ENCODE data around the gene IFT20. TPM values are rescaled to one million over a fixed set of nuclear protein-coding genes. Genes with fewer than 3 reads are reported as not detected.

Gene IFT20
- total and polyA plus RNA-seq, 2 of the 13 experiments (the other 11 are each of a cell fraction or from before 2014, with no cell fraction given): 28.0 to 37.8 TPM

GRCh38 chr17:28330671-28331070 is 4.6 kb downstream of the IFT20 start:
- no peak for FAIRE-seq
- no peak for DNase-seq (ENCODE audit: low spot score)
- Histone ChIP-seq H3K27me3 (ENCODE audit: control insufficient read depth in 1 of 2, insufficient read depth in 2 of 2, low read length in 2 of 2) (no peaks in the 10 kb centered on the region; a peak in 1 of 5 replicates), H3K27ac (ENCODE audit: extremely low read length, insufficient read depth, low read length) (no peak overlapping the region), H3K4me2 (ENCODE audit: low read depth, low read length) (no peak overlapping the region), H3K79me2 (ENCODE audit: insufficient read depth, low read length) (peaks cover 37% of the 10 kb centered on the region), H3K4me1 (ENCODE audit: insufficient read depth, low read length) (peaks cover 49% of the 10 kb centered on the region), H2AFZ (ENCODE audit: low read length) (no peak overlapping the region), H3K4me3 (replicated peaks in 1 of 3; ENCODE audit: insufficient read depth in 1 of 3, low read depth in 2 of 3, low read length in 3 of 3) (no peak overlapping the region), H3K36me3 (replicated peaks in 1 of 2; ENCODE audit: control insufficient read depth in 1 of 2, insufficient read depth in 2 of 2, low read length in 2 of 2) (peaks cover 16 to 49% of the 10 kb centered on the region in 2 experiments), H3K9me3 (ENCODE audit: low read length) (no peaks in the 10 kb centered on the region), H3K9ac (ENCODE audit: insufficient read depth, low read depth, low read length) (no peak overlapping the region), H4K20me1 (ENCODE audit: insufficient read depth, low read length) (no peaks in the 10 kb centered on the region)
- WGBS (ENCODE audit: low lambda C conversion rate): 100% methylated on average over 5 of the region's 5 CpGs
- BruUV-seq (replicated peaks): no TSS peak
- intact Hi-C loops (cut with micrococcal nuclease; ENCODE audit: unreplicated experiment) (no loop called here), in situ Hi-C loops (cut with HindIII; ENCODE audit: extremely low pct_ligation_motif_present, low pct_unique_long_range_greater_than_20kb) (no loop called here)
- POLR2A ChIA-PET: interaction anchor here (1.0 kb wide), 1 partner anchor 11 kb away, joined by 3 read pairs; no protein-coding TSS in a partner anchor
- no peak for TF ChIP-seq PTBP1 (IDR thresholded peaks at IDR 0.05; ENCODE audit: low read depth, low read length, poor library complexity, severe bottlenecking)
- TF ChIP-seq POLR2AphosphoS5 (IDR thresholded peaks at IDR 0.05; ENCODE audit: low read depth, low read length): 0 out of 2 replicates have a peak, but pooled peaks have one; percentile 31
- 0 out of 4 replicates have a peak, but pooled peaks of 1 of the 2 experiments have one; percentile 15 for TF ChIP-seq POLR2A (IDR thresholded peaks at IDR 0.05; ENCODE audit: insufficient read depth in 1 of 2, low read depth in 2 of 2, low read length in 2 of 2)
- CTCF ChIA-PET (ENCODE audit: low intra/inter-chr PET ratio, low total read pairs): no interaction called here
- no peak for ATAC-seq

GRCh38 chr17:28328325-28328724 is 6.9 kb downstream of the IFT20 start:
- ATAC-seq (no peak), FAIRE-seq (peak; percentile 8), DNase-seq (ENCODE audit: low spot score) (no peak)
- peaks cover 17 to 54% of the 10 kb centered on the region in 2 experiments for H3K36me3 ChIP-seq (replicated peaks in 1 of 2; ENCODE audit: control insufficient read depth in 1 of 2, insufficient read depth in 2 of 2, low read length in 2 of 2)
- H2AFZ ChIP-seq (ENCODE audit: low read length): no peak overlapping the region
- H3K4me1 ChIP-seq (ENCODE audit: insufficient read depth, low read length): peaks cover 59% of the 10 kb centered on the region
- no TSS peak for BruUV-seq (replicated peaks)
- peaks cover 42% of the 10 kb centered on the region for H3K79me2 ChIP-seq (ENCODE audit: insufficient read depth, low read length)
- peak overlapping the region; percentile 6 for H3K27ac ChIP-seq (ENCODE audit: extremely low read length, insufficient read depth, low read length)
- no peak overlapping the region for H3K9ac ChIP-seq (ENCODE audit: insufficient read depth, low read depth, low read length)
- no peaks in the 10 kb centered on the region for H3K27me3 ChIP-seq (ENCODE audit: control insufficient read depth in 1 of 2, insufficient read depth in 2 of 2, low read length in 2 of 2)
- POLR2A ChIA-PET: interaction anchor here (0.5 kb wide), 1 partner anchor 286 kb away, joined by 3 read pairs; the partner anchor contains the start of gene NLK
- H3K4me3 ChIP-seq (replicated peaks in 1 of 3; ENCODE audit: insufficient read depth in 1 of 3, low read depth in 2 of 3, low read length in 3 of 3): no peak overlapping the region
- no peaks in the 10 kb centered on the region for H3K9me3 ChIP-seq (ENCODE audit: low read length)
- in situ Hi-C loops (cut with HindIII; ENCODE audit: extremely low pct_ligation_motif_present, low pct_unique_long_range_greater_than_20kb): no loop called here
- no peaks in the 10 kb centered on the region for H4K20me1 ChIP-seq (ENCODE audit: insufficient read depth, low read length)
- 77% methylated on average over 4 of the region's 4 CpGs for WGBS (ENCODE audit: low lambda C conversion rate)
- CTCF ChIA-PET (ENCODE audit: low intra/inter-chr PET ratio, low total read pairs): no interaction called here
- intact Hi-C loops (cut with micrococcal nuclease; ENCODE audit: unreplicated experiment): no loop called here
- no peak overlapping the region for H3K4me2 ChIP-seq (ENCODE audit: low read depth, low read length)
- TF ChIP-seq MXD3 (CRISPR knock-in tag; IDR thresholded peaks at IDR 0.05) (no peak), SRF (IDR thresholded peaks at IDR 0.05; ENCODE audit: low read depth, low read length) (no peak), CHD2 (IDR thresholded peaks at IDR 0.05; ENCODE audit: low read depth, low read length) (no peak), PATZ1 (CRISPR knock-in tag; IDR thresholded peaks at IDR 0.05) (peak; percentile 44; the same call in 1 of the 2 replicates), NR2F1 (CRISPR knock-in tag; IDR thresholded peaks at IDR 0.05) (peak in 1 of 2 experiments; percentile 33; a peak in 1 of 4 replicates), ZBTB43 (CRISPR knock-in tag; conservative IDR thresholded peaks at IDR 0.05) (no peak), RELA (CRISPR knock-in tag; IDR thresholded peaks at IDR 0.05) (no peak), ZBTB46 (CRISPR knock-in tag; IDR thresholded peaks at IDR 0.05; ENCODE audit: borderline replicate concordance) (no peak)

All from HepG2 (cell line).